Activated T-helper 9 cell treated with anti-CD3 and anti-CD28 coated beads, Interleukin-2, amount 50 U/mL, for 16 hours (primary cell): ENCODE results near the gene PATE1.
"Not testable (repeated sequence)": the region's sequence is repeated elsewhere in the genome, so short reads cannot be mapped to it uniquely, and the experiment has no call there.

Source experiments
- DNase-seq: peaks from one replicate; pipeline ENCODE4 v3.0.0-alpha.2; 2020; ENCODE audit warnings: low read depth

The PATE1 gene, protein sequence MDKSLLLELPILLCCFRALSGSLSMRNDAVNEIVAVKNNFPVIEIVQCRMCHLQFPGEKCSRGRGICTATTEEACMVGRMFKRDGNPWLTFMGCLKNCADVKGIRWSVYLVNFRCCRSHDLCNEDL

DNA sequence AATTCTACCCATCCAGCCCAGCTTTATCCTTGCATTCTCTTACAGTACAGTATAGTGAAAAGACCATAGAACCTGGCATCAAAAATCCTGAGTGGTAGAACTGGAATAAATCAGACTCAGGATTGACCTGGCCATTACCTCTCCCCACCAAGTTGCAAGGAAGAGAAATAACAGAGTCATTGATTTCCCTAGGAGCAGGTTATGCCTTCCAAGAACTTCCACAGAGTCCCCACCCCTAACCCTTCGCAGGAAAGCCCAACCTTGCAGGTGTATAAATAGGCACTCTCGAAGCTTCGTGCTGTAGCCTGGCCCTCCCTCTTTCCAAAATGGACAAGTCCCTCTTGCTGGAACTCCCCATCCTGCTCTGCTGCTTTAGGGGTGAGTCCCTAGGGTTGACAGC, at the start of gene PATE1:
PATE1 (plus strand) TSS at position 301 of the 400 bp plus-strand sequence; CDS start at position 327, 26 bp downstream.
- no peak for DNase-seq

- DNase-seq, result no peak
Measured at GRCh38 chr11:125701018-125701610, 45.0 kb upstream of the PATE1 start.

DNA sequence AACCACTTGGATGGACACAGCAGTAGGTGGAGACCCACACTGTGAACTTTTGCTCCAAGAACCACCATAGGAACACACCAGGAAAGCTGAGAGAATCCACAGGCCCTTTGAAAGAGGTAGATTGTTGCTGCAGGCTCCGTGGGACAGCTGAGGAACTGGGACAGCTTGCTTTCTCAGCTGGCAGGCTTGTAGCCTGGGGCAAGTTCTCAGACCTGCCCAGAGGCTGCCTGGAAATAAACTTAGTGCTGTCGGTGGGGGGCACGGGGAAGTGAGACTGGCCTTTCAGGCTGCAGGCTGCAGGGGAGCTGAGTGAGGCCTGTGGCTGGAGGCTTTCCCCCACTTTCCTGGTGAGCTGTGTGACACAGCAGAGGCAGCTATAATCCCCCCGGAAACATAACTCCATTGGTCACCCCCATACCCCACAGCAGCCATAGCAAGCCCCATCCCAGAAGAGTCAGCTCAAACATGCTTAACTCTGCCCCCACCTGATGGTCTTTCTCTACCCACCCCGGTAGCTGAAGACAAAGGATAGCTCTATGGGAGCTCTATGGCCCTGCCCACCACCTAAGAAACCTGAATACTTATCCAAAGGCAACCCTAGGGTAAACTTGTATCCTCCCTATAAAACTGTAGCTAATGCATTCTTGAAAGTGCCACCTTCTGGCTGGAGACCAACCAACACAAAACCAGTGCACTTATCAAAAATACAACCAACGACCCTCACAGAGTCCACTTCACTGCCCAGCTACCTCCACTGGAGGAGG, 44.0 kb upstream of the PATE1 start:
- DNase-seq, result no peak

- not testable (repeated sequence) for DNase-seq
Measured at GRCh38 chr11:125704686-125705085, 41.4 kb upstream of the PATE1 start.

GRCh38 chr11:125720781-125721180, 25.3 kb upstream of the PATE1 start:
- DNase-seq, result no peak

GRCh38 chr11:125724125-125724524, 22.0 kb upstream of the PATE1 start:
- DNase-seq, result no peak

DNA sequence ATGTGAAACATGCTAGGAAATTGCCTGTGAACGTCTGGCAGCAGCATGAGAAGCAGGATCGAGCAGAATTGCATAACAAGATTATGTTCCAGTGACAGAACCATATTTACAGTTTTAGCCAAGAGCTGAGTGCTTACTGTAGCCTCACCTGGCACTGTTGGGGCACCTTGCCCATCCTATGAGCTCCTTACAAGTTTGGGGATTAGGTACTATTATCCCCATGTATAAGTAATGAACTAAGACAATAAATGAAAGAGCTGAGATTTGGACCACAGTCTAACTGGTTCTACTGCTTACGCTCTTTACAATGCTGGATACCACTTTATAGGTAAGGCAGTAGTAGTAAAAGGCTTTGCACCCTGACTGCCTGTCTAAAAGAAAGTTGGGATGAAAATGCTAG, 17.1 kb upstream of the PATE1 start:
- DNase-seq, result no peak

- no peak for DNase-seq
Measured at GRCh38 chr11:125740617-125741016, 5.5 kb upstream of the PATE1 start.

GRCh38 chr11:125743681-125744080, 2.4 kb upstream of the PATE1 start:
- DNase-seq, result no peak

DNA sequence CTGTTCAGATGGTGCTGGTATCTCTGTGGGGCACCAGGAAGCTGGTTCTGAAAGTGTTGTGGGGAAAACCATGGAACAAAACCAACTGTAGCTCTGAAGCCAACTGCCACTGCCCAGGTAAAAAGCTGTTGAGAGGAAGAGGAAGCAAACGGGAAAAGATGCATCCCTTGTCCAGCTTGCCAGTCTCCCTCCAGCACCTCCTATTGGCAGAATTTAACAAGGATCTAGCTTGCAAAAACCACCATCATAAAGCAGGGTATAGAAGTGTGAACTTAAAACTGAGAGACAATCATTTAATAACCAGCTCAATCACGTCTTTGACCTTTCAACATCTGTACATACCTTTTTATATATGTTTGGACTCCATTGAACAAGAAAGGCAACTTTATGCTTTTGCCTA, 4.5 kb downstream of the PATE1 start:
- no peak for DNase-seq

DNA sequence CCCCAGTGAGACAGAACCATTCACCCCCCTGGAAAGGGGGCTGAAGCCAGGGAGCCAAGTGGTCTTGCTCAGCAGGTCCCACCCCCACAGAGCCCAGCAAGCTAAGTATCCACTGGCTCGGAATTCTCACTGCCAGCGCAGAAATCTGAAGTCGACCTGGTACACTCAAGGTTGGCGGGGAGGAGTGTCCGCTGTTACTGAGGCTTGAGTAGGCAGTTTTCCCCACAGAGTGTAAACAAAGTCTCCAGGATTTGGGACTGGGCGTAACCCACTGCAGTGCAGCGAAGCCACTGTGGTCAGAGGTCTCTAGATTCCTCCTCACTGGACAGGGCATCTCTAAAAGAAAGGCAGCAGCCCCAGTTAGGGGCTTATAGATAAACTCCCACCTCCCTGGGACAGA, 10.0 kb downstream of the PATE1 start:
- DNase-seq, result no peak

- DNase-seq, result no peak
Measured at GRCh38 chr11:125762445-125762844, 16.4 kb downstream of the PATE1 start.

GRCh38 chr11:125763483-125763882, 17.4 kb downstream of the PATE1 start:
- DNase-seq, result no peak

- no peak for DNase-seq
Measured at GRCh38 chr11:125766251-125766650, 20.2 kb downstream of the PATE1 start.

GRCh38 chr11:125768336-125769046, 22.4 kb downstream of the PATE1 start:
- DNase-seq, result no peak

- no peak for DNase-seq
Measured at GRCh38 chr11:125770583-125770982, 24.5 kb downstream of the PATE1 start.

- no peak for DNase-seq
Measured at GRCh38 chr11:125772834-125773505, 26.9 kb downstream of the PATE1 start.

- no peak for DNase-seq
Measured at GRCh38 chr11:125773516-125773915, 27.4 kb downstream of the PATE1 start.

- DNase-seq, result no peak
Measured at GRCh38 chr11:125777309-125777708, 31.2 kb downstream of the PATE1 start.

DNA sequence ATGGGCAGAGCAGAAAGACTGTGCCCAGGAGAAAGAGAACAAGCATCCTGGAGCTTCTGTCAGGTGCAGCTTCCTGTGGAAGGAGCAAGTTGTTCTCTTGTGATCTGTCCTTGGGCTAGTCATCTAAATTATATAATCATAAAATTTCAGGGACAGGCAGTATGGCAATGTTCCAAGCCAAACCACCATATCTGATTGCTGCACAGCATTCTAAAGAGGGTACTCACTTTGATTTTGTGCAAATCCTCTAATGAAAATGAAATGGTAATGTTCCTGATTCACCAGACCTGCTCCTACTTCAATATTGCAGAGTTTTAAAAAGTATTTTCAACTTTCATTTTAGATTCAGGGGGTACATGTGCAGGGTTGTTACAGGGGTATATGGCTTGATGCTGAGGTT, 32.6 kb downstream of the PATE1 start, which contains the start of gene PATE2:
PATE2 (minus strand) TSS at position 101 of the 400 bp plus-strand sequence; CDS start at position 46, 55 bp downstream.
- DNase-seq, result no peak

- DNase-seq, result no peak
Measured at GRCh38 chr11:125784678-125785077, 38.6 kb downstream of the PATE1 start.

- DNase-seq, result no peak
Measured at GRCh38 chr11:125787827-125788226, 41.7 kb downstream of the PATE1 start, which contains the start of gene PATE3. Gene PATE3 (plus strand): TSS chr11:125788127. CDS start chr11:125788152, 25 bp downstream.
